PC-3 (cell line): ENCODE measurements around the gene TENM4.

Experiments
- CTCF ChIP-seq: fragments of 300-600 bp; sonication (generic); conservative IDR thresholded peaks from 2 replicates; pipeline ENCODE4 v1.5.1; 2017; ENCODE audit warnings: antibody characterized with exemption, low read depth, mild to moderate bottlenecking, low read length
- EZH2 ChIP-seq: fragments of 300-600 bp; sonication (generic); IDR thresholded peaks from one replicate; pipeline ENCODE4 v1.6.1; 2017; ENCODE audit warnings: antibody characterized with exemption, mild to moderate bottlenecking, low read length; ENCODE audit not compliant: unreplicated experiment

DNA sequence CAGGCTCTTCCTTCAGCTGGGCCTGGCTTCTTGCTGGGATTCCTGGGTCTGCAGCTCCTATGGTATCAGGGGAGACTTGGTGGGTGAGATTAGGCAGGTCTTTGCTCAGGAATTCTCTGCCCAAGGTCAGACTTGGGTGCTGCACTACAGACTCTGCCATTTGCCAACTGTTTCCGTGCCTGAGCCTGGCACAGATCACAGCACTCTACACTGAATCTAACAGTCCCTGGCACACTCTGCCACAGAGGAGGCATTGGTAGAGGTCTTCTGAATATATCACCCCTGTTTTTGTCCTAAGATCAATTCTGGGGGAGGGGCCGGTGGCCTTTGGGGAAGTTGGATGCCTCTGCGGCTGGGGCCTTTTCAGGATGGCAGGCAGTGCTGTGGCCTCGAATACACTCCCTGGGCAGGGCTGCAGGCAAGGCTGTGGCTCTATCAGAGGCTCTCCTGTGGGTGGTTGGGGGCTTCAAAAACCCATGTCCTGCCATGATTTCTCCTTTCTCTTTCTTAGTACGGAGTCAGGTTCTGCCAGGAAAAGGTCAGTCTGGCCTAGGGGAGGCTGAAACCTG is 751.2 kb downstream of the TENM4 start:
- TF ChIP-seq CTCF (no peak), EZH2 (no peak)
